Tibial artery (tissue), 4 donors: ENCODE measurements around the gene IL23A.
"Not testable (repeated sequence)": the region's sequence is repeated elsewhere in the genome, so short reads cannot be mapped to it uniquely, and the experiment has no call there.

Experiments
- DNase-seq, 2 donors: peaks; one replicate each; pipeline ENCODE4 v3.0.0-alpha.2; 2019
- H3K27ac ChIP-seq, 2 donors: fragments of 200-600 bp; sonication (generic) in 1 of 2; 1 replicate in 1 of 2; 2 replicates in 1 of 2; pipeline ENCODE4 v1.5.1; 2018 to 2019; ENCODE audit warnings: mild to moderate bottlenecking in 1 of 2
- H3K27me3 ChIP-seq, 2 donors: fragments of 200-600 bp; sonication (generic) in 1 of 2; one replicate each; pipeline versions ENCODE4 v1.5.1 to v1.6.0; 2016 to 2019
- H3K36me3 ChIP-seq, 3 donors: fragments of 200-600 bp; sonication (generic) in 2 of 3; one replicate each; pipeline ENCODE4 v1.5.1; 2016 to 2019; ENCODE audit warnings: mild to moderate bottlenecking in 2 of 3
- H3K4me1 ChIP-seq, 4 donors: fragments of 200-600 bp; sonication (generic) in 2 of 4; 1 replicate in 3 of 4; 2 replicates in 1 of 4; pipeline ENCODE4 v1.5.1; 2016 to 2019
- H3K4me3 ChIP-seq, 2 donors: fragments of 200-600 bp; sonication (generic) in 1 of 2; 1 replicate in 1 of 2; 2 replicates in 1 of 2; pipeline ENCODE4 v1.5.1; 2018 to 2019; ENCODE audit warnings: mild to moderate bottlenecking in 2 of 2
- H3K9me3 ChIP-seq, 3 donors: fragments of 200-600 bp; sonication (generic) in 1 of 3; one replicate each; pipeline ENCODE4 v1.5.1; 2016 to 2019
- CTCF ChIP-seq, 2 experiments: fragments of 200-600 bp in 1 of 2; fragments of 450-650 bp in 1 of 2; IDR thresholded peaks; one replicate each; pipeline ENCODE4 v1.5.1; 2017 to 2019; ENCODE audit warnings: antibody characterized with exemption in 2 of 2, mild to moderate bottlenecking in 1 of 2, moderate library complexity in 1 of 2
- intact Hi-C: fragments of 100-400 bp; cut with DNase I; formaldehyde crosslinking; loops from one replicate; pipeline ENCODE4 v1.15.0; 2023; ENCODE audit warnings: low total_unique reads

The IL23A gene

GRCh38 chr12:56330936-56331490, 7.7 kb upstream of the IL23A start:
- DNase-seq = no peak
- intact Hi-C loops = no loop called here
- no peak for TF ChIP-seq CTCF (IDR thresholded peaks at IDR 0.05)
- H3K4me1 ChIP-seq = peaks cover 0 to 17% (median 10%) of the 10 kb centered on the region in 4 donors
- H3K27me3 ChIP-seq = no peaks in the 10 kb centered on the region
- H3K27ac ChIP-seq = no peak overlapping the region
- H3K9me3 ChIP-seq = no peaks in the 10 kb centered on the region
- H3K4me3 ChIP-seq = no peak overlapping the region
- H3K36me3 ChIP-seq = peaks cover 7 to 29% (median 23%) of the 10 kb centered on the region in 3 donors

GRCh38 chr12:56332512-56333196, 6.0 kb upstream of the IL23A start:
- Histone ChIP-seq H3K9me3 (no peaks in the 10 kb centered on the region), H3K36me3 (peaks cover 0 to 12% (median 8%) of the 10 kb centered on the region in 3 donors), H3K27me3 (no peaks in the 10 kb centered on the region), H3K27ac (peak overlapping the region; percentile 92 to 97), H3K4me1 (peaks cover 0 to 17% (median 10%) of the 10 kb centered on the region in 4 donors), H3K4me3 (peak overlapping the region; percentile 60 to 76)
- no peak for DNase-seq
- intact Hi-C loops = no loop called here
- no peak for TF ChIP-seq CTCF (IDR thresholded peaks at IDR 0.05)

- intact Hi-C loops = no loop called here
- TF ChIP-seq CTCF (IDR thresholded peaks at IDR 0.05) = no peak
- Histone ChIP-seq H3K27me3 (no peaks in the 10 kb centered on the region), H3K9me3 (no peaks in the 10 kb centered on the region), H3K27ac (peak overlapping the region; percentile 92 to 97), H3K4me1 (peaks cover 0 to 17% (median 10%) of the 10 kb centered on the region in 4 donors), H3K4me3 (peak overlapping the region; percentile 60 to 76), H3K36me3 (peaks cover 0 to 6% (median 2%) of the 10 kb centered on the region in 3 donors)
- no peak for DNase-seq
Observed at GRCh38 chr12:56333197-56333678, 5.4 kb upstream of the IL23A start.

- H3K27ac ChIP-seq = peak within 1 kb of the TSS; percentile 92 to 97
- H3K4me1 ChIP-seq = peaks cover 0 to 17% (median 10%) of the 10 kb centered on the region in 4 donors
- no peaks in the 10 kb centered on the region for H3K27me3 ChIP-seq
- H3K4me3 ChIP-seq = peak within 1 kb of the TSS; percentile 60 to 76
- intact Hi-C loops = no loop called here
- peak; percentile 96 to 97 for DNase-seq
- peak; percentile 46 to 53 for TF ChIP-seq CTCF (IDR thresholded peaks at IDR 0.05)
- H3K36me3 ChIP-seq = no peaks in the 10 kb centered on the region
- no peaks in the 10 kb centered on the region for H3K9me3 ChIP-seq
Observed at GRCh38 chr12:56333679-56334489, 4.8 kb upstream of the IL23A start, which contains the start of gene PAN2. PAN2 (minus strand) TSS chr12:56334000; CDS start chr12:56333094, 906 bp downstream.

GRCh38 chr12:56334490-56334793, 4.2 kb upstream of the IL23A start:
- no peak for DNase-seq
- intact Hi-C loops = no loop called here
- peak overlapping the region; percentile 60 to 76 for H3K4me3 ChIP-seq

GRCh38 chr12:56335527-56335926, 3.2 kb upstream of the IL23A start:
- H3K9me3 ChIP-seq, intact Hi-C loops, H3K4me3 ChIP-seq, H3K36me3 ChIP-seq, H3K27ac ChIP-seq, DNase-seq, H3K27me3 ChIP-seq: not testable (repeated sequence)
- H3K4me1 ChIP-seq = peaks cover 0 to 17% (median 10%) of the 10 kb centered on the region in 4 donors

More at GRCh38 chr12:56334490-56334793, 4.2 kb upstream of the IL23A start:
- H3K36me3 ChIP-seq = no peaks in the 10 kb centered on the region
- TF ChIP-seq CTCF (IDR thresholded peaks at IDR 0.05) = no peak
- peaks cover 0 to 17% (median 10%) of the 10 kb centered on the region in 4 donors for H3K4me1 ChIP-seq
- peak overlapping the region; percentile 92 to 97 for H3K27ac ChIP-seq
- H3K27me3 ChIP-seq = no peaks in the 10 kb centered on the region
- no peaks in the 10 kb centered on the region for H3K9me3 ChIP-seq
